Gastroesophageal sphincter (tissue), 4 donors: Measurements from ENCODE around the gene TUBAL3. TPM values are rescaled to one million over a fixed set of nuclear protein-coding genes. Genes with fewer than 3 reads are reported as not detected.

Experiments used
- ATAC-seq: fragments of 150-250 bp; one replicate; pipeline ENCODE4 v1.9.1; 2016; ENCODE audit warnings: mild to moderate bottlenecking, moderate library complexity
- H3K27ac ChIP-seq, 4 donors: fragments of 200-600 bp; sonication (generic) in 3 of 4; 1 replicate in 3 of 4; 2 replicates in 1 of 4; pipeline ENCODE4 v1.5.1; 2016 to 2019
- H3K27me3 ChIP-seq: fragments of 200-600 bp; sonication (generic); one replicate; pipeline ENCODE4 v1.5.1; 2019
- H3K36me3 ChIP-seq, 2 donors: fragments of 200-600 bp; sonication (generic); one replicate each; pipeline ENCODE4 v1.5.1; 2019; ENCODE audit warnings: control low read depth in 1 of 2
- H3K4me1 ChIP-seq, 3 donors: fragments of 200-600 bp; sonication (generic); 1 replicate in 2 of 3; 2 replicates in 1 of 3; pipeline ENCODE4 v1.5.1; 2016 to 2019; ENCODE audit warnings: control low read depth in 2 of 3
- H3K4me3 ChIP-seq, 2 donors: fragments of 200-600 bp; sonication (generic); one replicate each; pipeline ENCODE4 v1.5.1; 2019; ENCODE audit warnings: mild to moderate bottlenecking in 1 of 2, moderate library complexity in 1 of 2
- H3K9me3 ChIP-seq, 3 donors: fragments of 200-600 bp; sonication (generic); one replicate each; pipeline ENCODE4 v1.5.1; 2017 to 2019; ENCODE audit warnings: control low read depth in 2 of 3
- EP300 ChIP-seq: sonication (generic); formaldehyde crosslinking; IDR thresholded peaks from one replicate; pipeline ENCODE4 v1.6.1; 2017; ENCODE audit warnings: antibody characterized with exemption, mild to moderate bottlenecking
- POLR2A ChIP-seq, 2 donors: fragments of 450-650 bp; IDR thresholded peaks; one replicate each; pipeline ENCODE4 v1.6.1; 2017; ENCODE audit warnings: antibody characterized with exemption in 2 of 2, mild to moderate bottlenecking in 2 of 2, moderate library complexity in 1 of 2
- POLR2AphosphoS5 ChIP-seq: sonication (generic); formaldehyde crosslinking; IDR thresholded peaks from one replicate; pipeline ENCODE4 v1.6.1; 2017; ENCODE audit warnings: antibody characterized with exemption
- WGBS, 2 donors: methylation state at CpG; one replicate each; pipeline ENCODE4 v1.1.5; 2018; ENCODE audit warnings: low coverage in 1 of 2; 5-methylcytosine and 5-hydroxymethylcytosine counted together
- total RNA-seq, 4 donors: library from RNA; depleted of rRNA; stranded (reverse); fragments of >200 nt; gene quantifications; one replicate each; pipeline ENCODE4 v1.1.0, GENCODE V29; 2016
- TF ChIP-seq, protein P1 (sequence below), 4 experiments: fragments of 200-600 bp in 2 of 4; fragments of 450-650 bp in 2 of 4; sonication (generic) in 1 of 4; IDR thresholded peaks; one replicate each; pipeline ENCODE4 v1.5.1; 2017 to 2019; ENCODE audit warnings: antibody characterized with exemption in 4 of 4, mild to moderate bottlenecking in 2 of 4, moderate library complexity in 2 of 4

The TUBAL3 gene
- total RNA-seq, 4 donors from 2014 or later = 0.62 to 2.0 TPM; not detected in 2

DNA sequence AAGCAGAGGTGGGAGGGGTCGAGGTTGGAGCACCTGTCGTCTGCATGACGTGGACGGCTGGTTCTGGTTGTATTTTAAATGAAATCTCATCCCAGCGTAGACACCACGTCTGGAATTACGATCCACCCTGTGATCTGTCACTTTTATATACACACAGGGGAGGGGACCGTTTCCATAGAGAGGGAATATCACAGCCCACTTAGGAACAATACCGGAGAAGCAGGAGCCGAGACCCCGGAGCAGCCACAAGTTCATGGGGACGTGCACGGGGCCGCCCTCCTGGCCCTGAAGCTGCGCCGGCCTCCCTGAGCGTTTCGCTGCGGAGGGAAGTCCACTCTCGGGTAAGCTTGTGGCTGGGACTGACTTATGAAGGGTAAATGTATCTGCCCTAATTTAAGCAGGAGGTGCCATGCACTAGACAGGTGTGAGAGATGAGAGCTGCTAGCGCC is 39.7 kb downstream of the TUBAL3 start, which contains the start of gene UCN3:
Gene UCN3 (plus strand): TSS at position 77 of the 449 bp plus-strand sequence. CDS start 8,755 bp downstream, outside the sequence.
- 45 to 60% methylated on average over 1 to 7 of the region's 21 CpGs for WGBS, 2 donors
- H3K27ac ChIP-seq = no peak within 1 kb of the TSS
- no peak for ATAC-seq
- no peak for TF ChIP-seq POLR2AphosphoS5
- TF ChIP-seq POLR2A (IDR thresholded peaks at IDR 0.05) = no peak
- TF ChIP-seq EP300 = no peak
- TF ChIP-seq, protein P1, sequence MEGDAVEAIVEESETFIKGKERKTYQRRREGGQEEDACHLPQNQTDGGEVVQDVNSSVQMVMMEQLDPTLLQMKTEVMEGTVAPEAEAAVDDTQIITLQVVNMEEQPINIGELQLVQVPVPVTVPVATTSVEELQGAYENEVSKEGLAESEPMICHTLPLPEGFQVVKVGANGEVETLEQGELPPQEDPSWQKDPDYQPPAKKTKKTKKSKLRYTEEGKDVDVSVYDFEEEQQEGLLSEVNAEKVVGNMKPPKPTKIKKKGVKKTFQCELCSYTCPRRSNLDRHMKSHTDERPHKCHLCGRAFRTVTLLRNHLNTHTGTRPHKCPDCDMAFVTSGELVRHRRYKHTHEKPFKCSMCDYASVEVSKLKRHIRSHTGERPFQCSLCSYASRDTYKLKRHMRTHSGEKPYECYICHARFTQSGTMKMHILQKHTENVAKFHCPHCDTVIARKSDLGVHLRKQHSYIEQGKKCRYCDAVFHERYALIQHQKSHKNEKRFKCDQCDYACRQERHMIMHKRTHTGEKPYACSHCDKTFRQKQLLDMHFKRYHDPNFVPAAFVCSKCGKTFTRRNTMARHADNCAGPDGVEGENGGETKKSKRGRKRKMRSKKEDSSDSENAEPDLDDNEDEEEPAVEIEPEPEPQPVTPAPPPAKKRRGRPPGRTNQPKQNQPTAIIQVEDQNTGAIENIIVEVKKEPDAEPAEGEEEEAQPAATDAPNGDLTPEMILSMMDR (IDR thresholded peaks at IDR 0.05) = no peak
- H3K4me1 ChIP-seq = no peaks in the 10 kb centered on the region
- H3K9me3 ChIP-seq = no peaks in the 10 kb centered on the region
- no peak within 1 kb of the TSS for H3K4me3 ChIP-seq
- H3K27me3 ChIP-seq = peaks cover 39% of the 10 kb centered on the region
- H3K36me3 ChIP-seq = no peaks in the 10 kb centered on the region

DNA sequence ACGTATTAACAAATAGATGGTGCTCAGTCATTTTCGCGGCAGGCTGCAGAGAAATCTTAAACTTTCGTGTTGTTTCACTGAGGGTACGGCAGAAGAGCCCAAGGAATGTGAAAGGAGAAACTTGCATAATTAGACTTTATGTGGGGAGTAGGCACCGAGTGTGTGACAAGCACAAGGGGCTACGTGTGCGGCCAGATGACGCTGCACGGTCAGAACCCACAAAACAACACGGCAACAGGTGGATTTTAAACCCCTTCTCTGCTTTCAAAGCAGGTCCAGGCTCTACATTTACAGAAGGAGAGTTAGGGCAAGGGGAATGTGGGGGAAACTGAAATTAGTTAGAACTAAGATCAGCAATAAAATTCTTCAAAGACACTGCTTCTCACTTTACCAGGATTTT is 40.3 kb downstream of the TUBAL3 start:
- TF ChIP-seq EP300 (no peak), POLR2AphosphoS5 (no peak), POLR2A (IDR thresholded peaks at IDR 0.05) (no peak)
- TF ChIP-seq, protein P1 (IDR thresholded peaks at IDR 0.05) = no peak
- Histone ChIP-seq H3K4me1 (no peaks in the 10 kb centered on the region), H3K27ac (no peak overlapping the region), H3K9me3 (no peaks in the 10 kb centered on the region), H3K36me3 (no peaks in the 10 kb centered on the region), H3K27me3 (peaks cover 39% of the 10 kb centered on the region), H3K4me3 (no peak overlapping the region)
- no peak for ATAC-seq
- 77% methylated on average over 8 to 11 of the region's 11 CpGs for WGBS, 2 donors

DNA sequence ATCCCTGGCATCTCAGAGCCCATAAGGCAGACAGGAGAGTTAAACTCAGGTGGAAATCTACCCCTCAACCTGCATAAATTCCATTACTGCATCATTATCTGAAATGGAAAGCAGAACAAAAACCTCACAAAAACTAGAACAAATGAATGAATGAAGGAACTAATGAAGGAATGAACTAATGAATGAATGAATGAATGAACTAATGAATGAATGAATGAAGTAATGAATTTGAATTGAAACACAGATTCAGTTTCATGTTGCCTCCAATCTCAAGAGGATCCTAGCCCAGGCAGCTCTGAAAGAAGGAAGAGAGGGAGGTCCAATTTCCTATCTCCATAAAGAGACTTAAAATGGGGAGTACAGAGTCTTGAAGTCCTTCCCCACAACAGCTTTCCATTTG is 41.8 kb downstream of the TUBAL3 start:
- peaks cover 49% of the 10 kb centered on the region for H3K27me3 ChIP-seq
- H3K9me3 ChIP-seq = no peaks in the 10 kb centered on the region
- no peaks in the 10 kb centered on the region for H3K4me1 ChIP-seq
- TF ChIP-seq, protein P1 (IDR thresholded peaks at IDR 0.05) = no peak
- TF ChIP-seq POLR2AphosphoS5 (no peak), POLR2A (IDR thresholded peaks at IDR 0.05) (no peak), EP300 (no peak)
- no peak overlapping the region for H3K4me3 ChIP-seq
- H3K27ac ChIP-seq = no peak overlapping the region
- H3K36me3 ChIP-seq = no peaks in the 10 kb centered on the region
- ATAC-seq = no peak

DNA sequence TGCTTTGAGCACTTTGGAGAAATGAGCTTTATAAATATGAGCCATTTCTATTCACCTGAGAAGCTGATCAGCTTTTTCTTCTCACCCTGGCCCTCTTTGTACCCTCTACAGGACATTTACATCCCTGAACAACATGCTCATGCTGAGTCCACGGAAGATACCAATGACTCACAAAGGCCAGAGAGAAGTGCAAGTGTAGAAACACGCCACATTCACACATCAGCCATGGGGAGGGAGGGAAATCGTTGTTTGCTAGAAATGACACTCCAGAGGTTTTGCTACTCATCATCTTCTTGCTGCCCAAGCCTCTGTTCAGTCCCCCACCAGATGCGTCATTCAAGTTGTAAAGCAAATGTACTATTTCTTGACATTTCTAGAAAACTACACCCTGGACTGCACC is 42.7 kb downstream of the TUBAL3 start:
- H3K36me3 ChIP-seq = no peaks in the 10 kb centered on the region
- WGBS, 2 donors = 83 to 92% methylated on average over 1 to 3 of the region's 4 CpGs
- no peak overlapping the region for H3K27ac ChIP-seq
- TF ChIP-seq POLR2AphosphoS5 = no peak
- no peak for TF ChIP-seq POLR2A (IDR thresholded peaks at IDR 0.05)
- TF ChIP-seq, protein P1 (IDR thresholded peaks at IDR 0.05) = no peak
- TF ChIP-seq EP300 = no peak
- no peak overlapping the region for H3K4me3 ChIP-seq
- no peak for ATAC-seq
- no peaks in the 10 kb centered on the region for H3K9me3 ChIP-seq
- peaks cover 49% of the 10 kb centered on the region for H3K27me3 ChIP-seq
- H3K4me1 ChIP-seq = no peaks in the 10 kb centered on the region

DNA sequence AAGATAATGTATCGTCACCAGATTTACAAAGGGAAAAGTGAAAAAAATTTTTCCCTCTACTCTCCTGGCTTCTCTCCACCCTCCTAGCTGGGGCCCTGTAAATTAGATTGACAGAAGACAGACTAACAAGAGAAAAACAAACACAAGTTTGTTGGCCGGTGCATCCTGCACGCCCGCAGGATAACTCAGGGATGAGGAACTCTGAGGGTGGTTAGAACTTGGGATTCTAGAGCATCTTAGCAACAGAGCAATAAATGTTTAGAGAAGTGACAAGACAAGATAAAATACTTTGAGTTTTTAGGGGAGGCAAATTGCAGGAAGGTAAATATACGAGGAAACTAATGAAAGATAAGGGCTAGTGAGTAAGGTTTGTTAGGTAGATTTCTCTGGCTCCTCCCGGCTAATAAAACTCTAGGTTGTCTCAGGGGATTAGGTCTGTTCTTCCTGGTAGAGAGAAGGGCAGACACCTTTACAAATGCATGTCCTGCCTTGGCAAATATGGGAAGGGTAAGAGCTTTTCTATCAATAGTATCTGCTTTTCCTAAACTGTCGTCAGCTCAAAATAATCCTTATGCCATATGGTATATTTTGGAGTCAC is 44.2 kb downstream of the TUBAL3 start:
- TF ChIP-seq POLR2AphosphoS5 (no peak), POLR2A (IDR thresholded peaks at IDR 0.05) (no peak), EP300 (no peak)
- TF ChIP-seq, protein P1 (IDR thresholded peaks at IDR 0.05) = no peak
- no peaks in the 10 kb centered on the region for H3K9me3 ChIP-seq
- H3K36me3 ChIP-seq = no peaks in the 10 kb centered on the region
- no peak for ATAC-seq
- H3K27me3 ChIP-seq = peaks cover 48% of the 10 kb centered on the region
- WGBS, 2 donors = 42 to 49% methylated on average over 6 to 7 of the region's 7 CpGs
- H3K4me1 ChIP-seq = no peaks in the 10 kb centered on the region
- no peak overlapping the region for H3K27ac ChIP-seq
- no peak overlapping the region for H3K4me3 ChIP-seq
